Endothelial cell of umbilical vein (primary cell): ENCODE measurements around the gene NFIA. TPM values are rescaled to one million over a fixed set of nuclear protein-coding genes. Genes with fewer than 3 reads are reported as not detected.

Source experiments
- BruUV-seq: library from RNA; stranded (reverse); fragments of 400-500 nt; replicated peaks from 2 replicates; lab custom pipeline; 2021; lab: Mats Ljungman, UMichigan
- CTCF ChIA-PET: fragments of 300-600, 350-600 bp; sonication (Branson Sonifier 250); formaldehyde crosslinking; loops from one replicate; lab custom pipeline; 2021; ENCODE audit warnings: antibody characterized with exemption, inconsistent platforms; lab: Charles Lee
- POLR2A ChIA-PET: fragments of 300-600, 350-600 bp; sonication (Branson Sonifier 250); formaldehyde crosslinking; loops from one replicate; lab custom pipeline; 2021; ENCODE audit warnings: antibody characterized with exemption, inconsistent platforms; lab: Charles Lee
- DNase-seq: peaks from one replicate; pipeline ENCODE4 v3.0.0-alpha.2; 2011; ENCODE audit warnings: low read depth, low spot score
- FAIRE-seq: peaks from 2 replicates; lab custom pipeline; 2011; peaks lifted over from hg19 to GRCh38; lab: Jason Lieb, UNC
- H2AFZ ChIP-seq: 2 replicates; pipeline ENCODE4 v1.6.0; 2012; ENCODE audit warnings: low read depth, low read length, control low read depth, inconsistent platforms
- H3K27ac ChIP-seq: 2 replicates; pipeline ENCODE4 v1.5.1; 2011; ENCODE audit warnings: low read depth, mild to moderate bottlenecking, control low read depth, low read length, moderate library complexity; ENCODE audit not compliant: insufficient read depth
- H3K27me3 ChIP-seq, 2 experiments: 2 replicates each; pipeline versions ENCODE4 v1.6.0 to v1.6.1; 2011; ENCODE audit warnings: low read length in 2 of 2, mixed read lengths in 1 of 2; ENCODE audit not compliant: control insufficient read depth in 2 of 2, insufficient read depth in 2 of 2
- H3K36me3 ChIP-seq, 2 experiments: 2 replicates in 1 of 2; 3 replicates in 1 of 2; pipeline ENCODE4 v1.5.1; 2011; ENCODE audit warnings: low read length in 2 of 2, mild to moderate bottlenecking in 1 of 2, moderate library complexity in 1 of 2; ENCODE audit not compliant: control insufficient read depth in 2 of 2, insufficient read depth in 2 of 2; ENCODE audit errors: extremely low read depth in 1 of 2
- H3K4me1 ChIP-seq: 3 replicates; pipeline ENCODE4 v1.5.1; 2011; ENCODE audit warnings: mild to moderate bottlenecking, low read length; ENCODE audit not compliant: control insufficient read depth, insufficient read depth; ENCODE audit errors: extremely low read depth
- H3K4me2 ChIP-seq: 2 replicates; pipeline ENCODE4 v1.6.1; 2011; ENCODE audit warnings: low read length, control low read depth, mixed read lengths; ENCODE audit not compliant: insufficient read depth
- H3K4me3 ChIP-seq, 3 experiments: fragments of 200-600 bp in 1 of 3; sonication (generic), shearing (Covaris generic) in 1 of 3; replicated peaks in 1 of 3; 2 replicates each; pipeline ENCODE4 v1.5.1; 2011 to 2016; ENCODE audit warnings: control low read depth in 3 of 3, low read length in 3 of 3, mild to moderate bottlenecking in 2 of 3, inconsistent platforms in 1 of 3, low read depth in 1 of 3, moderate library complexity in 1 of 3; ENCODE audit not compliant: insufficient read depth in 1 of 3
- H3K79me2 ChIP-seq: 2 replicates; pipeline ENCODE4 v1.6.0; 2012; ENCODE audit warnings: low read length, inconsistent platforms; ENCODE audit not compliant: control insufficient read depth, insufficient read depth
- H3K9ac ChIP-seq: replicated peaks from 2 replicates; pipeline ENCODE3; 2011; ENCODE audit warnings: low read length, control low read depth; ENCODE audit not compliant: insufficient read depth; ENCODE audit errors: extremely low read depth
- H3K9me1 ChIP-seq: replicated peaks from 3 replicates; pipeline ENCODE4 v1.6.0; 2011; ENCODE audit warnings: mild to moderate bottlenecking, low read length; ENCODE audit not compliant: control insufficient read depth, insufficient read depth; ENCODE audit errors: extremely low read depth
- H3K9me3 ChIP-seq: replicated peaks from 2 replicates; pipeline ENCODE4 v1.5.1; 2012; ENCODE audit warnings: low read length, inconsistent platforms; ENCODE audit not compliant: control insufficient read depth, insufficient read depth
- H4K20me1 ChIP-seq: replicated peaks from 2 replicates; pipeline ENCODE3; 2011; ENCODE audit warnings: mild to moderate bottlenecking, low read length; ENCODE audit not compliant: control insufficient read depth, insufficient read depth; ENCODE audit errors: extremely low read depth
- EZH2 ChIP-seq: IDR thresholded peaks from 2 replicates; pipeline ENCODE4 v1.6.1; 2012; ENCODE audit warnings: borderline replicate concordance, low read depth, mild to moderate bottlenecking, moderate library complexity, low read length, inconsistent platforms; ENCODE audit not compliant: severe bottlenecking
- JUN ChIP-seq: IDR thresholded peaks from 2 replicates; pipeline ENCODE4 v1.6.1; 2011; ENCODE audit warnings: borderline replicate concordance, low read depth; ENCODE audit not compliant: insufficient read length, insufficient read depth
- MYC ChIP-seq: IDR thresholded peaks from one replicate; pipeline ENCODE4 v1.6.1; 2011; ENCODE audit warnings: mild to moderate bottlenecking, low read depth, low read length
- POLR2A ChIP-seq: IDR thresholded peaks from 2 replicates; pipeline ENCODE4 v1.6.1; 2012; ENCODE audit warnings: low read depth, mild to moderate bottlenecking, control low read depth, low read length
- POLR2AphosphoS5 ChIP-seq: IDR thresholded peaks from 2 replicates; pipeline ENCODE4 v1.6.1; 2012; ENCODE audit warnings: low read depth, mild to moderate bottlenecking, control low read depth, low read length, moderate library complexity; ENCODE audit not compliant: insufficient read depth
- dilution Hi-C: fragments of 300-500 bp; cut with MboI; formaldehyde crosslinking; loops from one replicate; pipeline ENCODE4 v1.15.0; 2019; ENCODE audit warnings: low sequenced_read_pairs; ENCODE audit not compliant: extremely low pct_ligation_motif_present
- intact Hi-C: fragments of 100-400 bp; cut with micrococcal nuclease; formaldehyde crosslinking; loops from one replicate; pipeline ENCODE4 v1.10.0; 2022
- polyA plus RNA-seq, 4 experiments: library from polyadenylated mRNA; depleted of rRNA in 3 of 4; stranded (reverse) in 3 of 4; unstranded in 1 of 4; fragments of >200 nt; gene quantifications; 2 replicates each; pipeline versions ENCODE4 v1.2.1 to v1.2.3, GENCODE V29; 2011 to 2012; ENCODE audit warnings: missing spikeins in 1 of 4
- total RNA-seq: library from RNA; stranded (reverse); gene quantifications from 2 replicates; pipeline ENCODE4 v1.2.3, GENCODE V29; 2021
- TF ChIP-seq, protein P1 (sequence below), 2 donors: IDR thresholded peaks; 1 replicate in 1 of 2; 2 replicates in 1 of 2; pipeline ENCODE4 v1.5.1; 2011; ENCODE audit warnings: low read length in 2 of 2, mild to moderate bottlenecking in 2 of 2, moderate library complexity in 2 of 2, control low read depth in 1 of 2, inconsistent platforms in 1 of 2, low read depth in 1 of 2; ENCODE audit not compliant: insufficient read depth in 1 of 2; ENCODE audit errors: extremely low read depth in 1 of 2
- TF ChIP-seq, protein P2 (sequence below): IDR thresholded peaks from 2 replicates; pipeline ENCODE4 v1.6.1; 2011; ENCODE audit not compliant: insufficient read depth, insufficient read length

The NFIA gene
- total and polyA plus RNA-seq, 2 donors (not counting 3 experiments of a cell fraction or from before 2014, with no cell fraction given), result 25.5 to 47.0 TPM

DNA sequence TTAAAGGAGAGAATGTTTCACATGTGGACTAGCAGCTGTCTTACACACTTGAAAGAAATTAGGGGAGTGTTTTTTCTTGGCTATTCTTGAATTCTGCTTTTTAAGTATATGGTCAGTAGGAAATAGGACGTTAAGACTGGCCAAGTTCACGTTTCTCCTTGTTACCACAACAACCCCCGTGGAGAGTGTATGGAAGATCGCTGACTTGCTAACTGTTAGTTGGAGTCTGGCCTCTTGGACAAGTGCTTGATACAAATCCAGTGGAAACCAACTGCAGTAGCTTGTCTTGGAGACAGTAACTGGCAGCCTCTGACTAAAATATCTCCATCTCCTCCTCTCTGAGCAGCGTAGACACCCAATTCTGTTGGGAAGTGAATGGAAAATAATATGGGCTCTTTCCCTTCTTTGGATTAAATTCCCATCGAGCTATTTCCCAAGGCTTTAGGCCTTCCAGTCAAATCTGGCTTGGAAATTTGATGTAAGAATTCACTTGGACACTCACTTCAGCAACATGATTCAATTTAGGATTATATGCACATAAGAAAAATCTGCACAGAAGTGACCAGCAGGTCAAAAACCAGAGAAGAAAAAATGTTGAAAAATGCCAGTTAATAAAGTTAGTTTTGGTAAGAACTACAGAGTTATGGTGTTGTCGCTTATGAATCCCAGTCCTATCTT lies 3.6 kb upstream of the NFIA start:
- Histone ChIP-seq H3K27ac (peak overlapping the region; percentile 43), H3K4me3 (peak overlapping the region in 1 of 3 experiments; percentile 41), H3K9me1 (no peaks in the 10 kb centered on the region), H3K9ac (peak overlapping the region; percentile 32), H3K4me2 (peak overlapping the region; percentile 98), H3K79me2 (peaks cover 13% of the 10 kb centered on the region), H4K20me1 (no peaks in the 10 kb centered on the region), H2AFZ (peak overlapping the region; percentile 60), H3K9me3 (no peaks in the 10 kb centered on the region), H3K36me3 (no peaks in the 10 kb centered on the region), H3K4me1 (peaks cover 41% of the 10 kb centered on the region), H3K27me3 (no peaks in the 10 kb centered on the region)
- FAIRE-seq, result no peak
- BruUV-seq, result no TSS peak
- dilution Hi-C loops (no loop called here), intact Hi-C loops (loop anchor here (1.0 to 10.0 kb wide), 5 partner anchors 28 to 646 kb away; partner anchors contain the start of gene TM2D1)
- ChIA-PET CTCF (interaction anchor here (1.0 to 6.1 kb wide), 13 partner anchors 16 to 509 kb away, joined by 3 to 78 read pairs (median 5); no protein-coding TSS in a partner anchor), POLR2A (interaction anchor here (2.3 kb wide), 1 partner anchor 29 kb away, joined by 9 read pairs; no protein-coding TSS in a partner anchor)
- TF ChIP-seq EZH2, result no peak
- peak; percentile 54 for DNase-seq

DNA sequence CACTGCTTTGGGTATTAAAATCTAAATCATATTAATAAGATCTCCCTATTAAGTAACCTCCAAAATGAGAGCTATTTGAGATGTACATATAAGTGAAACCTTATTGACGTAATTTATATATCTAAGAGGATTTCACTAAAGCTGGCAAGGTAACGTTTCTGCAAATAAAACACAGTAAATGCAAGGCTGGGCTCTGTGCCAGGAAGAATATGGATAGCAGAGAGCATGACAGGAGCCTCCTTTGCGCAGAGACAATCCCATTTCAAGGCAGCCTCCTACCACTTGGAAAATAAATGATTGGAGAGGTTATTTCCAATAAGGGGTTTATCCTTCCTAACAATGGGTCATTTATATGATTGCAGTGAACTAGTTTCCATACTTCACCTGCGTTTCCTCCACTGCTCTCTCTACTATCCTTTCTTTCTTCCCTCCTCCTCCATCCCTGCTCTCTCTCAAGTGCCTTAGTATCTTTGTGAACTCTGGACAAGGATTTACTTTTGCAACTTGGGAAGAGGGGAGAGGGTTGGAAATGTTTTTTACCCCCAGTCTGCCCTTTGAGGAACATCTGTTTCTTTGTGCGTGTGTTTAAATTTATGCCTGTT lies 3.0 kb upstream of the NFIA start:
- peak; percentile 40 for FAIRE-seq
- peak overlapping the region; percentile 49 for H3K9ac ChIP-seq

More for the DNA sequence above, 3.0 kb upstream of the NFIA start:
- H3K9me3 ChIP-seq, result no peaks in the 10 kb centered on the region
- TF ChIP-seq JUN, result no peak
- TF ChIP-seq MYC, result no peak
- TF ChIP-seq, protein P1, sequence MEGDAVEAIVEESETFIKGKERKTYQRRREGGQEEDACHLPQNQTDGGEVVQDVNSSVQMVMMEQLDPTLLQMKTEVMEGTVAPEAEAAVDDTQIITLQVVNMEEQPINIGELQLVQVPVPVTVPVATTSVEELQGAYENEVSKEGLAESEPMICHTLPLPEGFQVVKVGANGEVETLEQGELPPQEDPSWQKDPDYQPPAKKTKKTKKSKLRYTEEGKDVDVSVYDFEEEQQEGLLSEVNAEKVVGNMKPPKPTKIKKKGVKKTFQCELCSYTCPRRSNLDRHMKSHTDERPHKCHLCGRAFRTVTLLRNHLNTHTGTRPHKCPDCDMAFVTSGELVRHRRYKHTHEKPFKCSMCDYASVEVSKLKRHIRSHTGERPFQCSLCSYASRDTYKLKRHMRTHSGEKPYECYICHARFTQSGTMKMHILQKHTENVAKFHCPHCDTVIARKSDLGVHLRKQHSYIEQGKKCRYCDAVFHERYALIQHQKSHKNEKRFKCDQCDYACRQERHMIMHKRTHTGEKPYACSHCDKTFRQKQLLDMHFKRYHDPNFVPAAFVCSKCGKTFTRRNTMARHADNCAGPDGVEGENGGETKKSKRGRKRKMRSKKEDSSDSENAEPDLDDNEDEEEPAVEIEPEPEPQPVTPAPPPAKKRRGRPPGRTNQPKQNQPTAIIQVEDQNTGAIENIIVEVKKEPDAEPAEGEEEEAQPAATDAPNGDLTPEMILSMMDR (IDR thresholded peaks at IDR 0.05; ENCODE audit: extremely low read depth in 1 of 2, insufficient read depth in 1 of 2, low read depth in 1 of 2, low read length in 2 of 2), result no peak
- no peak for TF ChIP-seq POLR2AphosphoS5
- TF ChIP-seq, protein P2, sequence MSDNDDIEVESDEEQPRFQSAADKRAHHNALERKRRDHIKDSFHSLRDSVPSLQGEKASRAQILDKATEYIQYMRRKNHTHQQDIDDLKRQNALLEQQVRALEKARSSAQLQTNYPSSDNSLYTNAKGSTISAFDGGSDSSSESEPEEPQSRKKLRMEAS, result no peak
- TF ChIP-seq EZH2, result no peak
- TF ChIP-seq POLR2A, result no peak
- BruUV-seq, result no TSS peak
- POLR2A ChIA-PET, result no interaction called here
- H3K79me2 ChIP-seq, result peaks cover 19% of the 10 kb centered on the region
- dilution Hi-C loops, result no loop called here
- H2AFZ ChIP-seq, result peak overlapping the region; percentile 98
- peak overlapping the region in 1 of 3 experiments; percentile 49 for H3K4me3 ChIP-seq
- H3K4me1 ChIP-seq, result peaks cover 43% of the 10 kb centered on the region
- H3K4me2 ChIP-seq, result peak overlapping the region; percentile 93
- no peaks in the 10 kb centered on the region for H4K20me1 ChIP-seq
- intact Hi-C loops, result loop anchor here (1.0 to 10.0 kb wide), 3 partner anchors 53 to 645 kb away; partner anchors contain the start of gene TM2D1
- no peaks in the 10 kb centered on the region for H3K36me3 ChIP-seq
- peak; percentile 33 for DNase-seq
- H3K9me1 ChIP-seq, result no peaks in the 10 kb centered on the region
- H3K27ac ChIP-seq, result peak overlapping the region; percentile 50
- CTCF ChIA-PET, result interaction anchor here (0.9 to 6.1 kb wide), 9 partner anchors 23 to 509 kb away, joined by 3 to 78 read pairs (median 5); no protein-coding TSS in a partner anchor
- H3K27me3 ChIP-seq, result no peaks in the 10 kb centered on the region
